Aorta (tissue), 5 donors: ENCODE measurements around the gene EBP. TPM values are rescaled to one million over a fixed set of nuclear protein-coding genes. Genes with fewer than 3 reads are reported as not detected.

Source experiments
- ATAC-seq: fragments of 200-7000 bp; cut with Tn5 transposase; one replicate; pipeline ENCODE4 v1.9.1; 2022; ENCODE audit warnings: moderate library complexity; ENCODE audit not compliant: low FRiP score
- DNase-seq, 2 donors: peaks; one replicate each; pipeline ENCODE4 v3.0.0-alpha.2; 2020
- H3K27ac ChIP-seq, 2 donors: one replicate each; pipeline ENCODE4 v1.5.1; 2013; ENCODE audit warnings: low read length in 2 of 2, mild to moderate bottlenecking in 2 of 2, moderate library complexity in 2 of 2, control low read depth in 1 of 2, inconsistent platforms in 1 of 2, low read depth in 1 of 2
- H3K27me3 ChIP-seq, 2 donors: one replicate each; pipeline ENCODE4 v1.6.1; 2013; ENCODE audit warnings: control low read depth in 1 of 2, low read length in 1 of 2, mild to moderate bottlenecking in 1 of 2, moderate library complexity in 1 of 2; ENCODE audit not compliant: insufficient read depth in 2 of 2, control insufficient read depth in 1 of 2
- H3K36me3 ChIP-seq, 2 donors: one replicate each; pipeline ENCODE4 v1.6.1; 2013; ENCODE audit warnings: control low read depth in 1 of 2, low read length in 1 of 2, mild to moderate bottlenecking in 1 of 2; ENCODE audit not compliant: insufficient read depth in 2 of 2, control insufficient read depth in 1 of 2
- H3K4me1 ChIP-seq, 2 donors: one replicate each; pipeline ENCODE4 v1.6.1; 2013; ENCODE audit warnings: low read length in 2 of 2, control low read depth in 1 of 2, mild to moderate bottlenecking in 1 of 2, moderate library complexity in 1 of 2; ENCODE audit not compliant: insufficient read depth in 2 of 2, control insufficient read depth in 1 of 2
- H3K4me3 ChIP-seq, 2 donors: one replicate each; pipeline ENCODE4 v1.5.1; 2013; ENCODE audit warnings: low read length in 2 of 2, control low read depth in 1 of 2, mild to moderate bottlenecking in 1 of 2
- H3K9me3 ChIP-seq: one replicate; pipeline ENCODE4 v1.6.1; 2013; ENCODE audit warnings: mild to moderate bottlenecking, low read length; ENCODE audit not compliant: control insufficient read depth
- WGBS, 2 donors: extraction: QIAGEN DNeasy Blood & Tissue Kit; methylation state at CpG; one replicate each; pipeline ENCODE4 v1.1.7; 2013; 5-methylcytosine and 5-hydroxymethylcytosine counted together
- intact Hi-C, 2 donors: fragments of 100-400 bp; cut with DNase I; formaldehyde crosslinking; loops; one replicate each; pipeline versions ENCODE4 v1.14.2 to v1.15.0; 2022
- polyA plus RNA-seq, 2 donors: library from polyadenylated mRNA; stranded (reverse); fragments of 200-250 nt; gene quantifications; one replicate each; pipeline ENCODE4 v1.2.3, GENCODE V29; 2013
- total RNA-seq, 2 donors: library from RNA; stranded (reverse); fragmentation: NEBNext Ultra II Directional; extraction: Animal tissue kit (Norgen Biotek cat#: 25700); gene quantifications; one replicate each; pipeline ENCODE4 v1.2.1, GENCODE V29; 2021
- donor health status: healthy with polysubstance abuse.
- donor health status: Bipolar disorder and iron deficiency.
- donor health status: DM: no; HTN: no; CAD: no.
- donor health status: DM: no; HTN: no; CAD: no.
- donor health status: DM: yes; HTN: yes; CAD: no.

EBP gene
- total and polyA plus RNA-seq, 4 donors = 12.6 to 32.7 (median 18.5) TPM

DNA sequence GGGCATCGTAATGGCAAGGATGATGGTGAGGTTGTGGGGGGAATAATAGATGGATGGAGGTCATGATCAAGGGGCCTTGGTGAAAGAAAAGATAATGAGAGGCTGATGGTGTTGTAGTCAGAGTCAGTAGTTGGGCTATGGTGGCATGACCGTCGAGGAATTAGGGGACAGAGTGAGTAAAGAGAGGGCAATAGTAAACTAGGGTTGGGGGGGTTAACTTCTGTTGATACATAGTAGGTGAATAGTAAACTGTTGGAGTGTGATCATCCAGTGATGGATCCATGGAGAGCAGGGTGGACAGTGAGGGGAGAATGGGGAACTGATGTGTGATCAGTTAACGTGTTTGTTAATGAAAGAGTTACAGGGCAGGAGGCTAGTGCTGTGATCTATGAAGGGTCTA is 44.7 kb upstream of the EBP start:
- no peak overlapping the region for H3K27ac ChIP-seq
- no peak for DNase-seq
- intact Hi-C loops = no loop called here
- peak overlapping the region; percentile 8 to 23 for H3K4me3 ChIP-seq
- H3K4me1 ChIP-seq = no peaks in the 10 kb centered on the region
- H3K36me3 ChIP-seq = no peaks in the 10 kb centered on the region
- no peaks in the 10 kb centered on the region for H3K27me3 ChIP-seq
- no peak for ATAC-seq
- no peaks in the 10 kb centered on the region for H3K9me3 ChIP-seq
- WGBS, 2 donors = 43 to 70% methylated on average over 4 of the region's 4 CpGs

DNA sequence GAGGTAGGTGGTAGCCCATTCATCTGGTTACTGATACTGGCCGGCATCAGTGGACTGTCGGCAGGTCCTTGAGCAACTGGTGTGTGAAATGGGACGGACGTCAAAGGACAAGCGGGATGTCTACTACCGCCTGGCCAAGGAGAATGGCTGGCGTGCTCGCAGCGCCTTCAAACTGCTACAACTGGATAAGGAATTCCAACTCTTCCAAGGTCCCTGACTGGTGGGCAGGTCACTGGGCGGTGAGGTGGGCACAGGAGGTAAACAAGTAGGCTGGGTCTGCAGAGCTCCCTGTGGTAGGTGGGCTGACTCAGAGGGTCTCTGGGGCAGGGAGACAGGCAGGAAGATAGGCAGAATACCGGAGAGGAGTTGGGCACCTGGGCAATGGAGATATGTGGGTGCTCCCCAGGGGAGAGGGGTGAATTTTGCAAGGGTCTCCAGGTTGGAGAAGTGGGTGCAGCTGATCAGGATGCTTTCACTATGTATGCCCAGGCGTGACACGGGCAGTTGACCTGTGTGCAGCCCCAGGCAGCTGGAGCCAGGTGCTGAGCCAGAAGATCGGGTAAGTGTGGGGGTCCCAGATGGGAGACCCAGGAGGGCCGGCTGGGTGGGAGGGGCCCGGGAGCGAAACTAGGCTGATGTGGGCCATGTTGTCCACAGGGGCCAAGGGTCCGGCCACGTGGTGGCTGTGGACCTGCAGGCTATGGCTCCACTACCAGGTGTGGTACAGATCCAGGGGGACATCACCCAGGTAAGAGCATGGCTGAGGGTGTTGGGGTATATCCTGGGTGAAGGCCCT is 43.5 kb upstream of the EBP start:
- no peak for DNase-seq
- Histone ChIP-seq H3K27me3 (no peaks in the 10 kb centered on the region), H3K4me1 (no peaks in the 10 kb centered on the region), H3K9me3 (no peaks in the 10 kb centered on the region), H3K36me3 (peaks cover 0 to 2% of the 10 kb centered on the region in 2 donors), H3K4me3 (no peak overlapping the region), H3K27ac (no peak overlapping the region)
- intact Hi-C loops = no loop called here
- ATAC-seq = no peak
- 92% methylated on average over 19 of the region's 19 CpGs for WGBS, 2 donors

DNA sequence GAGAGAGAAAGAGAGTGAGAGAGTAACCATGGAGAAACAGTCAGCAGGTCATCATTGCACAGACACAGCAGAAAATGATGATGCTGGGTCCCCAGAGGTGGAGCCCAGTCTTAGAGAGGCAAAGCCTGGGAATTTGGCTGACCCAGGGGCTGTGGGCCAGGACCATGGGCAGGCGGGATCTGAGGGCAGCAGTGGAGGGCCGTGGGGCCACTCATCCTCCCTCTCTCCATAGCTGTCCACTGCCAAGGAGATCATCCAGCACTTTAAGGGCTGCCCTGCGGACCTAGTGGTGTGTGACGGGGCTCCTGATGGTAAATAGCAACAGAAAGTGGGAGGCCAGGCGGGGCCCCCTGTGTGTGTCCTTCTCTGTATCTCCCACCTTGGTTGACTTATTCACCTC is 42.8 kb upstream of the EBP start:
- WGBS, 2 donors = 66 to 86% methylated on average over 5 of the region's 5 CpGs
- Histone ChIP-seq H3K36me3 (peaks cover 0 to 2% of the 10 kb centered on the region in 2 donors), H3K9me3 (no peaks in the 10 kb centered on the region), H3K27me3 (no peaks in the 10 kb centered on the region), H3K4me1 (no peaks in the 10 kb centered on the region), H3K4me3 (no peak overlapping the region), H3K27ac (no peak overlapping the region)
- DNase-seq (no peak), ATAC-seq (no peak)
- intact Hi-C loops = no loop called here

DNA sequence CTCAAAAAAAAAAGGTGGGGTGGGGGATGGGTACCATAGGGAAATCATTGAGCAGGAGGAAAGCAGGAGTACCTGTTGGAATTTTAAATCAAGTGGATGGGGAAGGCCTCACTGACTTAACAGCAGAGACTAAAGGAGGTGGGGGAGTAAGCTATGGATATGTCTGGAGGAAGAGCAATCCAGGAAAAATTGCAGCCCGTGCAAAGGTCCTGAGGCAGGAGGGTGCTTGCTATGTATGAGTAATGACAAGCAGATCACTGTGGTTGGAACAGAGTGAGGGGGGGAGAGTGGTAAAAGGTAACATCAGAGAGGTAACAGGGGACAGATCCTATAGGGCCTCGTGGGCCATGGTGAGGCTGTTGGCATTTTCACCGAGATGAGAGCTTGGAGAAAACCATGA is 41.5 kb upstream of the EBP start:
- Histone ChIP-seq H3K4me1 (no peaks in the 10 kb centered on the region), H3K27me3 (no peaks in the 10 kb centered on the region), H3K27ac (no peak overlapping the region), H3K9me3 (no peaks in the 10 kb centered on the region), H3K4me3 (no peak overlapping the region), H3K36me3 (peaks cover 0 to 2% of the 10 kb centered on the region in 2 donors)
- ATAC-seq = no peak
- no peak for DNase-seq
- 87 to 94% methylated on average over 3 of the region's 3 CpGs for WGBS, 2 donors
- intact Hi-C loops = no loop called here

DNA sequence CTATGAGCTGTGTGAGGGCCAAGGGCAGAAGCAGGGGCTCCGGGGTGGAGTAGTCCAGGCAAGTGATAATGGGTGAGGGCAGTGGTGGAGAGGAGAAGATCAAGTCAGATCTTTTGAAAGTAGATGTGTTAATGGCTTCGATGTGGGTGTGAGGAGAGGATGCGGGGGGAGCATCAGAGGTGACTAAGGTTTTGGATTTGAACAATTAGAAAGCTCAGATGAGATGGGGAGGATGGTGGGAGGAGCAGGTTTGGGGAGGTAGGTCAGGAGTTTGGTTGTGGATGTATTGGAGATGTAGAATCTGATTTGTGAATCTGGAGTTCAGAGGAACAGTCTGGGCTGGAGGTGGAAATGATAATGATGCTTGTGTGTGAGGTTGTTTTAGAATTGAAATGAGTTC is 41.0 kb upstream of the EBP start:
- WGBS, 2 donors = 73 to 84% methylated on average over 3 of the region's 3 CpGs
- Histone ChIP-seq H3K27me3 (no peaks in the 10 kb centered on the region), H3K27ac (no peak overlapping the region), H3K4me1 (no peaks in the 10 kb centered on the region), H3K4me3 (no peak overlapping the region), H3K9me3 (no peaks in the 10 kb centered on the region), H3K36me3 (peaks cover 0 to 2% of the 10 kb centered on the region in 2 donors)
- DNase-seq = no peak
- no peak for ATAC-seq
- intact Hi-C loops = no loop called here

DNA sequence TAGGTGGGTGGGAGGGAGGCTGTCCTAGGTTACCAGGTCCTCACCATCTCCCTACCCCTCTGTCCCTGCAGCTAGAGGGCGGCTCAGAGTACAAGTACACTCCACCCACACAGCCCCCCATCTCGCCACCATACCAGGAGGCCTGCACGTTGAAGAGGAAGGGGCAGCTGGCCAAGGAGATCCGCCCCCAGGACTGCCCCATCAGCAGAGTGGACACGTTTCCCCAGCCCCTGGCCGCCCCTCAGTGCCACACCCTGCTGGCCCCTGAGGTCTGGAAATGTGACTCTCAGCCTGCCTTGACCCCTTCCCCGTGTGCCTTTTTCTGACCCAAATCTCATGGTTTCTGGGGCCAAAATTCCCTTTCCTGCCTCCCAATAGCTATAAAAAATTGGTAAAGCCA is 39.1 kb upstream of the EBP start:
- H3K27me3 ChIP-seq = no peaks in the 10 kb centered on the region
- WGBS, 2 donors = 70 to 79% methylated on average over 7 of the region's 7 CpGs
- H3K36me3 ChIP-seq = peaks cover 0 to 2% of the 10 kb centered on the region in 2 donors
- no peak overlapping the region for H3K4me3 ChIP-seq
- H3K9me3 ChIP-seq = no peaks in the 10 kb centered on the region
- peak in 1 of 2 donors; percentile 59 for DNase-seq
- no peaks in the 10 kb centered on the region for H3K4me1 ChIP-seq
- ATAC-seq = no peak
- H3K27ac ChIP-seq = no peak overlapping the region
- intact Hi-C loops = no loop called here

DNA sequence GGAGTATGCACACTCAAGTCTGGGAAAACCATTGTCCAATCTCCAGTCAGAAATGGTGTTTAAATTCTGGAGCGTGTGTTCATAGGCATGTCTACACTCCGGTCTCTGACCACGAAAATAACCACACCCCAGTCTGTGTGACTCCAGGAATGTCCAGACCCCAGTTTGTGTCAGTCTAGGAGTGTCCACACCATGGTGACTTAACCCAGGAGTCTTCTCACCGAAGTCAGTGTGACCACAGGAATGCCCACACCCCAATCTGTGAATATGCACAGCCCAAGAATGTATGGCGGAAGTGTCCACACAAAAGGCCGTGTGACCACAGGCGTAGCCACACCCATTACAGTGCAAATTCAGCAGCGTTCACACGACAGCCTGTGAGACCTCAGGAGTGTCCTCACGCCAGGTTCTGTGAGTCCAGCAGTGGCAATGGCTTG is 34.2 kb upstream of the EBP start:
- DNase-seq (peak in 1 of 2 donors; percentile 35), ATAC-seq (peak; percentile 13)
- no peaks in the 10 kb centered on the region for H3K4me1 ChIP-seq
- no peaks in the 10 kb centered on the region for H3K9me3 ChIP-seq
- H3K36me3 ChIP-seq = peaks cover 0 to under 1% of the 10 kb centered on the region in 2 donors
- H3K27me3 ChIP-seq = no peaks in the 10 kb centered on the region
- intact Hi-C loops = no loop called here
- H3K4me3 ChIP-seq = no peak overlapping the region
- no peak overlapping the region for H3K27ac ChIP-seq
- WGBS, 2 donors = 81 to 87% methylated on average over 10 of the region's 10 CpGs

DNA sequence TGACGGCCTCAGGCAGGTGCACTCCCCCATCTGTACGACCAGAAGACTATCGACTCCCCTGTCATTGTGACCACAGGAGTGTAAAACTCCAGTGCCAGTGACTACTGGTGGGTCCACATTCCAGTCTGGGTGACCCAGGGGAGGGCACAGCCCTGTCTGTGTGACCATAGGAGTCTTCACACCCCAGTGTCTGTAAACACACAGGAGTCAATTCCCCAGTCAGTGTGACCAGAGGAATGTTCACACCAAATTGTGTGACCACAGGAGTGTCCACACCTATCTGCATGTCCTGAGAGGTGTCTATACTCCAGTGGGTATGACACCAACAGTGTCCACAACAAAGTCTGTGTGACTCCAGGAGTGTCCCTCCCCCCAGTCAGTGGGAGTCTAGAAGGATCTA is 33.6 kb upstream of the EBP start:
- peak in 1 of 2 donors; percentile 16 for DNase-seq
- H3K27ac ChIP-seq = no peak overlapping the region
- no peak overlapping the region for H3K4me3 ChIP-seq
- H3K4me1 ChIP-seq = no peaks in the 10 kb centered on the region
- H3K36me3 ChIP-seq = no peaks in the 10 kb centered on the region
- H3K9me3 ChIP-seq = no peaks in the 10 kb centered on the region
- intact Hi-C loops = no loop called here
- ATAC-seq = no peak
- no peaks in the 10 kb centered on the region for H3K27me3 ChIP-seq
- 84 to 92% methylated on average over 3 of the region's 3 CpGs for WGBS, 2 donors

DNA sequence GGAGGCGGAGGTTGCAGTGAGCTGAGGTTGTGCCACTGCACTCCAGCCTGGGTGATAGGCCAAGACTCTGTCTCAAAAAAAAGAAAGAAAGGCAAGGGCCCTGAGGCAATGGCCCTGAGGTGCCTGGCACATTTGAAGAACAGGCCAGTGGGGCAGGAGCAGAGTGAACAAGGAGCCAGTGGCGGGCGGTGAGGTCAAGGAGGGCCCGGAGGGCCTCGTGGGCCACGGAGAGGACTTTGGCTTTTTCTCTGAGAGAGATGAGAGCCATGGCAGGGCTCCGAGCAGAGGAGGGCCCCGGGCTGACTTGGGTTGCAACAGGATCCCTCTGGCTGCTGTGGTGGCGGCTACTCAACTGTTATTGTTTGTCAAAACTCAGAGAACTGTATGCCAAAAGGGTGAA is 32.3 kb upstream of the EBP start:
- peak in 1 of 2 donors; percentile 41 for DNase-seq
- WGBS, 2 donors = 81 to 88% methylated on average over 8 to 9 of the region's 9 CpGs
- intact Hi-C loops = no loop called here
- no peak overlapping the region for H3K4me3 ChIP-seq
- no peaks in the 10 kb centered on the region for H3K9me3 ChIP-seq
- H3K27ac ChIP-seq = no peak overlapping the region
- no peaks in the 10 kb centered on the region for H3K4me1 ChIP-seq
- H3K36me3 ChIP-seq = no peaks in the 10 kb centered on the region
- H3K27me3 ChIP-seq = no peaks in the 10 kb centered on the region
- no peak for ATAC-seq
